Endodermal cell (in vitro differentiated cells): ENCODE results near the gene PARD3B. TPM values are rescaled to one million over a fixed set of nuclear protein-coding genes. Genes with fewer than 3 reads are reported as not detected.

ENCODE experiments used
- DNase-seq: peaks from one replicate; pipeline ENCODE4 v3.0.0-alpha.2; 2017
- H3K27ac ChIP-seq: 2 replicates; pipeline ENCODE4 v1.5.1; 2013; ENCODE audit warnings: mild to moderate bottlenecking, low read depth, low read length, moderate library complexity
- H3K27me3 ChIP-seq: 2 replicates; pipeline ENCODE4 v1.6.1; 2013; ENCODE audit warnings: mild to moderate bottlenecking, low read length, moderate library complexity; ENCODE audit not compliant: insufficient read depth, control insufficient read depth, poor library complexity, severe bottlenecking
- H3K36me3 ChIP-seq: 2 replicates; pipeline ENCODE4 v1.7.0; 2013; ENCODE audit warnings: mild to moderate bottlenecking, low read length, moderate library complexity; ENCODE audit not compliant: control insufficient read depth, insufficient read depth
- H3K4me1 ChIP-seq: one replicate; pipeline ENCODE4 v1.7.0; 2013; ENCODE audit warnings: low read length; ENCODE audit not compliant: control insufficient read depth, insufficient read depth
- H3K4me3 ChIP-seq: 2 replicates; pipeline ENCODE4 v1.5.1; 2013; ENCODE audit warnings: mild to moderate bottlenecking, low read length, moderate library complexity
- H3K9ac ChIP-seq: 2 replicates; pipeline ENCODE4 v1.6.1; 2013; ENCODE audit warnings: mild to moderate bottlenecking, low read length, moderate library complexity; ENCODE audit not compliant: poor library complexity, severe bottlenecking; ENCODE audit errors: extremely low read depth
- H3K9me3 ChIP-seq: 2 replicates; pipeline ENCODE4 v1.6.1; 2013; ENCODE audit warnings: mild to moderate bottlenecking, low read length, moderate library complexity; ENCODE audit not compliant: control insufficient read depth
- H3K27ac Mint-ChIP-seq: 2 replicates; pipeline ENCODE4 v1.8.0; 2020; ENCODE audit warnings: mixed read lengths
- H3K27me3 Mint-ChIP-seq: 2 replicates; pipeline ENCODE4 v1.8.0; 2021; ENCODE audit warnings: mild to moderate bottlenecking, mixed read lengths; ENCODE audit not compliant: insufficient read depth
- H3K36me3 Mint-ChIP-seq: 2 replicates; pipeline ENCODE4 v1.8.0; 2020; ENCODE audit warnings: low read depth, mixed read lengths
- H3K4me1 Mint-ChIP-seq: 2 replicates; pipeline ENCODE4 v1.8.0; 2020; ENCODE audit warnings: mixed read lengths
- H3K4me3 Mint-ChIP-seq: 2 replicates; pipeline ENCODE4 v1.8.0; 2020; ENCODE audit warnings: mild to moderate bottlenecking, moderate library complexity, mixed read lengths
- H3K9me3 Mint-ChIP-seq: 2 replicates; pipeline ENCODE4 v1.8.0; 2020; ENCODE audit warnings: mild to moderate bottlenecking, mixed read lengths
- CTCF ChIP-seq: fragments of 200-600 bp; sonication (generic); conservative IDR thresholded peaks from 2 replicates; pipeline ENCODE4 v1.5.0; 2021; ENCODE audit warnings: antibody characterized with exemption, mild to moderate bottlenecking
- WGBS, 2 experiments: methylation state at CpG; one replicate each; pipeline versions ENCODE4 v1.1.5 to v1.1.7; 2013; ENCODE audit warnings: missing lambda C conversion rate in 2 of 2, mixed read lengths in 1 of 2; ENCODE audit not compliant: insufficient coverage in 1 of 2, insufficient read length in 1 of 2; 5-methylcytosine and 5-hydroxymethylcytosine counted together
- total RNA-seq, 2 donors: library from RNA; stranded (reverse); fragmentation: NEBNext Ultra II Directional in 1 of 2; extraction: Animal tissue kit (Norgen Biotek cat#: 25700) in 1 of 2; gene quantifications; 2 replicates in 1 of 2; 3 replicates in 1 of 2; pipeline ENCODE4 v1.2.1, GENCODE V29; 2021

The PARD3B gene
- total RNA-seq, 2 donors from 2014 or later, result 2.5 to 5.6 TPM

- Histone ChIP-seq H3K27me3 (peaks cover 13% of the 10 kb centered on the region), H3K9me3 (no peaks in the 10 kb centered on the region), H3K4me3 (no peak overlapping the region), H3K27ac (no peak overlapping the region), H3K4me1 (peaks cover 4% of the 10 kb centered on the region), H3K9ac (no peak overlapping the region), H3K36me3 (no peaks in the 10 kb centered on the region)
- DNase-seq, result no peak
- WGBS, 2 experiments, result 83 to 90% methylated on average over 1 to 3 of the region's 3 CpGs
- Mint-ChIP-seq H3K4me1 (peaks cover 33% of the 10 kb centered on the region), H3K9me3 (no peaks in the 10 kb centered on the region), H3K36me3 (no peaks in the 10 kb centered on the region), H3K4me3 (no peak overlapping the region), H3K27ac (no peak overlapping the region), H3K27me3 (peaks cover 20% of the 10 kb centered on the region)
- TF ChIP-seq CTCF, result no peak
Measured at GRCh38 chr2:205361272-205361671, 816.0 kb downstream of the PARD3B start.

- H3K4me1 Mint-ChIP-seq, result peaks cover 40% of the 10 kb centered on the region
- H3K4me3 Mint-ChIP-seq, result no peak overlapping the region
- no peak for DNase-seq
- no peaks in the 10 kb centered on the region for H3K36me3 Mint-ChIP-seq
- Histone ChIP-seq H3K9me3 (no peaks in the 10 kb centered on the region), H3K4me1 (peaks cover 10% of the 10 kb centered on the region), H3K36me3 (no peaks in the 10 kb centered on the region), H3K4me3 (no peak overlapping the region), H3K27ac (no peak overlapping the region), H3K27me3 (peaks cover 13% of the 10 kb centered on the region), H3K9ac (no peak overlapping the region)
- peaks cover 20% of the 10 kb centered on the region for H3K27me3 Mint-ChIP-seq
- TF ChIP-seq CTCF, result no peak
- no peak overlapping the region for H3K27ac Mint-ChIP-seq
- no peaks in the 10 kb centered on the region for H3K9me3 Mint-ChIP-seq
Measured at GRCh38 chr2:205361970-205362369, 816.7 kb downstream of the PARD3B start.

DNA sequence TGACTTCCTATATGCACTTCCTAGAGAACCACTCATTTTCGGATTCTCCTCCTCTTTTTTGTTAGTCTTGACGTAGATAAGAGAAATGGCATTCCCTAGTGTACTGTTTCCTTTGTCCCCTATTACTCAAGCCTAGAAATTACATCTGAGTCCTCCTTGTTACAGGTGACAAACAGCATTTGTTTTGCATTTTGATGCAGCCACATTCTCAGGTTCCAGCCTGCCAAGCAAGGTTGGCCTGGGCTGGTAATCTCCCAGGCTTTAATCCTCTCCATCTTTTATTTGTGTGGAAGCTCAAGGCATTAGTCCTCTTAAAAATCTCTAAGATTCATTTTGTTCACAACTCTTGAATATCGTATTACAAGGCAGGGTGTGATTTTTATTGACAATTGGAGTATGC lies 819.0 kb downstream of the PARD3B start:
- Histone ChIP-seq H3K4me3 (no peak overlapping the region), H3K9me3 (no peaks in the 10 kb centered on the region), H3K9ac (no peak overlapping the region), H3K27ac (no peak overlapping the region), H3K27me3 (peaks cover 25% of the 10 kb centered on the region), H3K4me1 (peaks cover 11% of the 10 kb centered on the region), H3K36me3 (no peaks in the 10 kb centered on the region)
- WGBS, 2 experiments, result 84 to 89% methylated on average over 2 to 3 of the region's 3 CpGs
- peak; percentile 40 for TF ChIP-seq CTCF
- Mint-ChIP-seq H3K27ac (no peak overlapping the region), H3K9me3 (no peaks in the 10 kb centered on the region), H3K36me3 (no peaks in the 10 kb centered on the region), H3K4me1 (peaks cover 36% of the 10 kb centered on the region), H3K27me3 (peaks cover 25% of the 10 kb centered on the region), H3K4me3 (no peak overlapping the region)
- peak; percentile 61 for DNase-seq
